ENCODE data around the gene ZNF460. TPM values are rescaled to one million over a fixed set of nuclear protein-coding genes. Genes with fewer than 3 reads are reported as not detected.

ZNF460 gene
- total and polyA plus RNA-seq, 8 donors = 3.7 to 55.3 (median 6.1) TPM

DNA sequence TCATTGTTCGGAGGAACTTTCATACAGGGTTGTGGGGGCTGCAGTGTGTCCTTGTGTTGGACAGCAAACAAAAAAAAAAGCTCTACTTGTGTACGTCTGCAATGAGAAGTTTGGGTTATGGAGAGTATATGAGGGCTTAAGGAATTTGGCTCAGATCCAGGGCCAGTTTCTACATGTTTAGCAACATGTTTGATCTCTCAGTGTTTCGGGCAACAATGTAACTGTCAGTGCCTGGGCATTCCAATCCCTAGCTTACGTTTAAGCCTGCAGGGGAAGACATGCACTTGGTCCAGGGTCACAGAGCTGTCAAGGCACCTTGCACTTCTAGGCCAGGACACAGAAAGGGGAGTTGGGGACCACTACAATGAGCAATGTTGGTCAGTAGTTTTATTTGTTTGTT lies 53.9 kb downstream of the ZNF460 start:
- Histone ChIP-seq H3K4me3 (no peak overlapping the region), H3K27ac (no peak overlapping the region), H3K27me3 (no peaks in the 10 kb centered on the region), H3K4me1 (no peaks in the 10 kb centered on the region), H3K36me3 (peaks cover 0 to 24% of the 10 kb centered on the region in 2 donors), H3K9me3 (peaks cover 0 to 16% of the 10 kb centered on the region in 2 donors)
- TF ChIP-seq, protein P1, sequence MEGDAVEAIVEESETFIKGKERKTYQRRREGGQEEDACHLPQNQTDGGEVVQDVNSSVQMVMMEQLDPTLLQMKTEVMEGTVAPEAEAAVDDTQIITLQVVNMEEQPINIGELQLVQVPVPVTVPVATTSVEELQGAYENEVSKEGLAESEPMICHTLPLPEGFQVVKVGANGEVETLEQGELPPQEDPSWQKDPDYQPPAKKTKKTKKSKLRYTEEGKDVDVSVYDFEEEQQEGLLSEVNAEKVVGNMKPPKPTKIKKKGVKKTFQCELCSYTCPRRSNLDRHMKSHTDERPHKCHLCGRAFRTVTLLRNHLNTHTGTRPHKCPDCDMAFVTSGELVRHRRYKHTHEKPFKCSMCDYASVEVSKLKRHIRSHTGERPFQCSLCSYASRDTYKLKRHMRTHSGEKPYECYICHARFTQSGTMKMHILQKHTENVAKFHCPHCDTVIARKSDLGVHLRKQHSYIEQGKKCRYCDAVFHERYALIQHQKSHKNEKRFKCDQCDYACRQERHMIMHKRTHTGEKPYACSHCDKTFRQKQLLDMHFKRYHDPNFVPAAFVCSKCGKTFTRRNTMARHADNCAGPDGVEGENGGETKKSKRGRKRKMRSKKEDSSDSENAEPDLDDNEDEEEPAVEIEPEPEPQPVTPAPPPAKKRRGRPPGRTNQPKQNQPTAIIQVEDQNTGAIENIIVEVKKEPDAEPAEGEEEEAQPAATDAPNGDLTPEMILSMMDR (IDR thresholded peaks at IDR 0.05) = no peak
- ATAC-seq (no peak), DNase-seq (no peak)
- intact Hi-C loops (cut with DNase I) = no loop called here

DNA sequence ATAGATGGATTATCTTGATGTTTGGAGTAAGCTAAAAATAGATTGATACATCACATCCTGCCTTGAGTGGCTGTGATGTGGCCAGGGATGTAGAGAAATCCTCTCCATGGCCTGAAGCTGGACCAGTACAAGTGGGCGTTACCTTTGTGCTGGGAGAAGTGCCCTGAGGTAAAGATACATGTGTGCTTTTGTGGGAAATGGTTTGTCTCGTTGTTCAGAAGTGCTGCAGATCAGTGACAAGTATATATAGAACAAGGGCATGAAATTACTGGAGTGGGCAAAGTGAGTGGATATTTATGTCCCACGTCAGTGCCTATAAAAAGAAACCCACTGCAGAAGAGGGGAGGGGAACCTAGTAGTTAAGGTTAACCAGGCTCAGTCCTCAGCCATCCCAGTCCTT lies 58.6 kb downstream of the ZNF460 start:
- no peaks in the 10 kb centered on the region for H3K4me1 ChIP-seq
- no peak overlapping the region for H3K4me3 ChIP-seq
- H3K9me3 ChIP-seq = no peaks in the 10 kb centered on the region
- intact Hi-C loops (cut with DNase I) = no loop called here
- H3K27ac ChIP-seq = no peak overlapping the region
- ATAC-seq = no peak
- no peaks in the 10 kb centered on the region for H3K36me3 ChIP-seq
- DNase-seq = no peak
- TF ChIP-seq, protein P1 (IDR thresholded peaks at IDR 0.05) = no peak
- no peaks in the 10 kb centered on the region for H3K27me3 ChIP-seq

DNA sequence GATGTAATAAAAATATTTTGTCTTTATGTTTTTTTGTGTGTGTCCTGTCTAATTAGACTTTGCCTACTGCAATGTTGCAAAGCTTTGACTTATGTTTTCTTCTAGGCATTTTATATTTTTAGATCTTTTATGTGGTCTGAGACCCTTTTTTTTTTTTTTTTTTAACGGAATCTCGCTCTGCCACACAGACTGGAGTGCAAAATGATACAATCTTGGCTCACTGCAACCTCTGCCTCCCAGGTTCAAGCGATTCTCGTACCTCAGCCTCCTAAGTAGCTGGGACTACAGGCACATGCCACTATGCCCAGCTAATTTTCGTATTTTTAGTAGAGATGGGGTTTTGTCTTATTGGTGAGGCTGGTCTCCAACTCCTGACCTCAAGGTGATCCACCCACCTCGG lies 62.3 kb downstream of the ZNF460 start:
- Histone ChIP-seq H3K4me1 (no peaks in the 10 kb centered on the region), H3K27ac (no peak overlapping the region), H3K9me3 (no peaks in the 10 kb centered on the region), H3K4me3 (no peak overlapping the region), H3K27me3 (peaks cover 4 to 7% of the 10 kb centered on the region in 2 donors), H3K36me3 (no peaks in the 10 kb centered on the region)
- intact Hi-C loops (cut with DNase I) = no loop called here
- no peak for ATAC-seq
- TF ChIP-seq, protein P1 (IDR thresholded peaks at IDR 0.05) = no peak
- DNase-seq = no peak

Other genes starting within 250 kb of the ZNF460 start
- not detected for gene USP29, start 160.5 kb upstream of the ZNF460 start, total RNA-seq
- under 1 TPM in 1 of 6 donors, not detected in 5; 0.20 TPM for gene USP29, start 160.5 kb upstream of the ZNF460 start, polyA plus RNA-seq (ENCODE audit: insufficient read length in 6 of 6)
- gene ZIM3, start 135.3 kb upstream of the ZNF460 start, total RNA-seq = not detected
- gene ZIM3, start 135.3 kb upstream of the ZNF460 start, polyA plus RNA-seq (ENCODE audit: insufficient read length in 6 of 6) = under 1 TPM in 5 of 6 donors, not detected in 1; 0.06 to 0.13 (median 0.06) TPM
- not detected for gene DUXA, start 113.0 kb upstream of the ZNF460 start, total RNA-seq
- not detected for gene DUXA, start 113.0 kb upstream of the ZNF460 start, polyA plus RNA-seq (ENCODE audit: insufficient read length in 6 of 6)
- 10 to 100 TPM; 37.9 to 38.7 TPM for gene ZNF264, start 89.0 kb upstream of the ZNF460 start, total RNA-seq
- gene ZNF264, start 89.0 kb upstream of the ZNF460 start, polyA plus RNA-seq (ENCODE audit: insufficient read length in 6 of 6) = 10 to 100 TPM; 18.1 to 26.5 (median 23.1) TPM
- gene AURKC, start 49.5 kb upstream of the ZNF460 start, total RNA-seq = 1 to 10 TPM in 1 of 2 donors, under 1 TPM in 1; 0.96 to 1.1 TPM
- 1 to 10 TPM; 1.4 to 3.5 (median 1.9) TPM for gene AURKC, start 49.5 kb upstream of the ZNF460 start, polyA plus RNA-seq (ENCODE audit: insufficient read length in 6 of 6)
- 10 to 100 TPM; 12.0 to 13.8 TPM for gene ZNF805, start 39.9 kb upstream of the ZNF460 start, total RNA-seq
- gene ZNF805, start 39.9 kb upstream of the ZNF460 start, polyA plus RNA-seq (ENCODE audit: insufficient read length in 6 of 6) = 1 to 10 TPM; 6.0 to 8.2 (median 7.0) TPM
- 1 to 10 TPM; 6.6 to 7.2 TPM for gene ZNF543, start 40.0 kb downstream of the ZNF460 start, total RNA-seq
- 10 to 100 TPM in 4 of 6 donors, 1 to 10 TPM in 2; 8.9 to 11.6 (median 10.6) TPM for gene ZNF543, start 40.0 kb downstream of the ZNF460 start, polyA plus RNA-seq (ENCODE audit: insufficient read length in 6 of 6)
- 1 to 10 TPM; 7.7 to 7.8 TPM for gene ZNF304, start 70.8 kb downstream of the ZNF460 start, total RNA-seq
- 10 to 100 TPM; 14.5 to 19.0 (median 17.5) TPM for gene ZNF304, start 70.8 kb downstream of the ZNF460 start, polyA plus RNA-seq (ENCODE audit: insufficient read length in 6 of 6)
- 1 to 10 TPM; 8.2 to 8.4 TPM for gene TRAPPC2B, start 83.1 kb downstream of the ZNF460 start, total RNA-seq
- gene TRAPPC2B, start 83.1 kb downstream of the ZNF460 start, polyA plus RNA-seq (ENCODE audit: insufficient read length in 6 of 6) = 10 to 100 TPM; 10.2 to 16.0 (median 14.3) TPM
- 1 to 10 TPM; 2.3 to 3.0 TPM for gene ZNF547, start 83.1 kb downstream of the ZNF460 start, total RNA-seq
- gene ZNF547, start 83.1 kb downstream of the ZNF460 start, polyA plus RNA-seq (ENCODE audit: insufficient read length in 6 of 6) = 1 to 10 TPM; 5.0 to 8.2 (median 6.3) TPM
- 10 to 100 TPM; 13.8 to 17.1 TPM for gene ZNF548, start 109.4 kb downstream of the ZNF460 start, total RNA-seq
- gene ZNF548, start 109.4 kb downstream of the ZNF460 start, polyA plus RNA-seq (ENCODE audit: insufficient read length in 6 of 6) = 10 to 100 TPM; 33.7 to 53.0 (median 42.2) TPM
- 1 to 10 TPM; 8.9 to 9.3 TPM for gene ZNF17, start 130.7 kb downstream of the ZNF460 start, total RNA-seq
- 10 to 100 TPM; 14.1 to 17.6 (median 15.2) TPM for gene ZNF17, start 130.7 kb downstream of the ZNF460 start, polyA plus RNA-seq (ENCODE audit: insufficient read length in 6 of 6)
- 10 to 100 TPM; 10.3 to 12.2 TPM for gene ZNF749, start 154.8 kb downstream of the ZNF460 start, total RNA-seq
- gene ZNF749, start 154.8 kb downstream of the ZNF460 start, polyA plus RNA-seq (ENCODE audit: insufficient read length in 6 of 6) = 10 to 100 TPM; 11.1 to 15.1 (median 13.1) TPM
- gene VN1R1, start 176.7 kb downstream of the ZNF460 start, total RNA-seq = 1 to 10 TPM in 1 of 2 donors, under 1 TPM in 1; 0.65 to 1.0 TPM
- gene VN1R1, start 176.7 kb downstream of the ZNF460 start, polyA plus RNA-seq (ENCODE audit: insufficient read length in 6 of 6) = 1 to 10 TPM; 3.8 to 5.2 (median 4.2) TPM
- 10 to 100 TPM in 1 of 2 donors, 1 to 10 TPM in 1; 9.2 to 12.7 TPM for gene ZNF772, start 197.1 kb downstream of the ZNF460 start, total RNA-seq
- gene ZNF772, start 197.1 kb downstream of the ZNF460 start, polyA plus RNA-seq (ENCODE audit: insufficient read length in 6 of 6) = 10 to 100 TPM; 14.5 to 19.8 (median 18.2) TPM
- gene ZNF419, start 207.3 kb downstream of the ZNF460 start, total RNA-seq = 10 to 100 TPM in 1 of 2 donors, 1 to 10 TPM in 1; 9.8 to 10.2 TPM
- 10 to 100 TPM; 21.5 to 34.0 (median 23.7) TPM for gene ZNF419, start 207.3 kb downstream of the ZNF460 start, polyA plus RNA-seq (ENCODE audit: insufficient read length in 6 of 6)
- gene ZNF773, start 219.5 kb downstream of the ZNF460 start, total RNA-seq = 1 to 10 TPM; 6.4 to 7.2 TPM
- gene ZNF773, start 219.5 kb downstream of the ZNF460 start, polyA plus RNA-seq (ENCODE audit: insufficient read length in 6 of 6) = 10 to 100 TPM; 14.3 to 16.2 (median 15.2) TPM
- 1 to 10 TPM; 4.9 to 5.8 TPM for gene ZNF549, start 246.9 kb downstream of the ZNF460 start, total RNA-seq
- gene ZNF549, start 246.9 kb downstream of the ZNF460 start, polyA plus RNA-seq (ENCODE audit: insufficient read length in 6 of 6) = 10 to 100 TPM; 17.3 to 19.9 (median 18.4) TPM

Measured in left lung (tissue), 10 donors.